Measurements from ENCODE around the gene SFXN3.

Gene SFXN3

GRCh38 chr10:101080933-101081931, 50.2 kb downstream of the SFXN3 start:
- no peak for DNase-seq

- DNase-seq: no peak
Observed at GRCh38 chr10:101085846-101086245, 54.8 kb downstream of the SFXN3 start.

- no peak for DNase-seq
Observed at GRCh38 chr10:101087376-101087775, 56.3 kb downstream of the SFXN3 start.

- DNase-seq: no peak
Observed at GRCh38 chr10:101087965-101088364, 56.9 kb downstream of the SFXN3 start.

- no peak for DNase-seq
Observed at GRCh38 chr10:101089520-101090299, 58.7 kb downstream of the SFXN3 start.

GRCh38 chr10:101090597-101090996, 59.6 kb downstream of the SFXN3 start:
- DNase-seq: no peak

Measured in suppressor macrophage treated with lipopolysaccharide for 4 hours (primary cell).